H1 (cell line): ENCODE measurements around the gene CLEC16A.

Source experiments
- BRCA1 ChIP-seq: IDR thresholded peaks from 2 replicates; pipeline ENCODE4 v1.6.1; 2012; ENCODE audit warnings: low read depth, low read length, improper control_type of control experiment
- EP300 ChIP-seq, 2 experiments: IDR thresholded peaks; 1 replicate in 1 of 2; 2 replicates in 1 of 2; pipeline ENCODE4 v1.6.1; 2011 to 2012; ENCODE audit warnings: low read depth in 2 of 2, low read length in 2 of 2, mild to moderate bottlenecking in 2 of 2, borderline replicate concordance in 1 of 2, inconsistent platforms in 1 of 2, moderate library complexity in 1 of 2
- POLR2A ChIP-seq, 2 experiments: IDR thresholded peaks; 1 replicate in 1 of 2; 2 replicates in 1 of 2; pipeline ENCODE4 v1.6.1; 2011; ENCODE audit warnings: low read depth in 2 of 2, low read length in 2 of 2, mild to moderate bottlenecking in 2 of 2; ENCODE audit errors: control extremely low read depth in 1 of 2
- POLR2AphosphoS5 ChIP-seq: IDR thresholded peaks from 2 replicates; pipeline ENCODE4 v1.6.1; 2011; ENCODE audit warnings: low read depth, low read length

GRCh38 chr16:11057711-11058345 is 113.5 kb downstream of the CLEC16A start:
- TF ChIP-seq POLR2A (IDR thresholded peaks at IDR 0.05; ENCODE audit: control extremely low read depth in 1 of 2, low read depth in 2 of 2, low read length in 2 of 2) = no peak
- no peak for TF ChIP-seq EP300 (IDR thresholded peaks at IDR 0.05; ENCODE audit: borderline replicate concordance in 1 of 2, low read depth in 2 of 2, low read length in 2 of 2)
- TF ChIP-seq BRCA1 = no peak
- no peak for TF ChIP-seq POLR2AphosphoS5
